Kidney epithelial cell (primary cell): ENCODE data around the gene PRLHR. TPM values are rescaled to one million over a fixed set of nuclear protein-coding genes. Genes with fewer than 3 reads are reported as not detected.
A peak's percentile ranks its signal among the peaks of the same experiment; 100 is the strongest.
"Not testable (repeated sequence)": the region's sequence is repeated elsewhere in the genome, so short reads cannot be mapped to it uniquely, and the experiment has no call there.

Experiments used
- DNase-seq: peaks from one replicate; pipeline ENCODE4 v3.0.0-alpha.2; 2010; ENCODE audit warnings: low read depth
- H3K27me3 ChIP-seq: 2 replicates; pipeline ENCODE4 v1.6.0; 2011; ENCODE audit warnings: low read length; ENCODE audit not compliant: control insufficient read depth, insufficient read depth
- H3K36me3 ChIP-seq: 2 replicates; pipeline ENCODE4 v1.5.1; 2011; ENCODE audit warnings: low read length; ENCODE audit not compliant: control insufficient read depth, insufficient read depth
- H3K4me3 ChIP-seq: 2 replicates; pipeline ENCODE4 v1.5.1; 2011; ENCODE audit warnings: low read depth, mild to moderate bottlenecking, control low read depth, low read length
- total RNA-seq: library from RNA; depleted of rRNA; stranded (reverse); fragments of >200 nt; gene quantifications from 2 replicates; pipeline ENCODE4 v1.2.3, GENCODE V29; 2015
- TF ChIP-seq, protein P1 (sequence below): IDR thresholded peaks from 2 replicates; pipeline ENCODE4 v1.5.1; 2011; ENCODE audit warnings: mild to moderate bottlenecking, moderate library complexity, low read length, control low read depth, inconsistent platforms; ENCODE audit not compliant: insufficient read depth, poor library complexity, severe bottlenecking

PRLHR gene
- total RNA-seq, 1 donor from 2014 or later, result not detected

DNA sequence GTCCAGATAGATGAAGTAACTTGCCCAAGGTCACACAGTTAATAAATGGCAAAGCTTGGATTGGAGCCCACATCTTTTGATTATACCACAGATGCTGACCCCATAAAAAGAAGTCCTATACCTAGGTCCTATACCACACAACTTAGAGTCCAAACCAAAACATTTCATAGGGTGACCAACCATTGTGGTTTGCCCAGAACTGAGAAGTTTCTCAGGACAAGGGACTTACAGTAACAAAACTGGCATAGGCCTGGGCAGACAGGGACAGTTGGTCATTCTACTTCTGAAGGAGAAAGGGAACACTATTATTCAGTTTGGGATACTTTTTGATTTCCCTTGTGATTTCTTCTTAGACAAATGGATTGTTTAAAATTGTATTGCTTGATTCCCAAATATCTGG, 32.9 kb upstream of the PRLHR start:
- H3K36me3 ChIP-seq, result no peaks in the 10 kb centered on the region
- H3K4me3 ChIP-seq, result no peak overlapping the region
- H3K27me3 ChIP-seq, result peaks cover 3% of the 10 kb centered on the region
- TF ChIP-seq, protein P1, sequence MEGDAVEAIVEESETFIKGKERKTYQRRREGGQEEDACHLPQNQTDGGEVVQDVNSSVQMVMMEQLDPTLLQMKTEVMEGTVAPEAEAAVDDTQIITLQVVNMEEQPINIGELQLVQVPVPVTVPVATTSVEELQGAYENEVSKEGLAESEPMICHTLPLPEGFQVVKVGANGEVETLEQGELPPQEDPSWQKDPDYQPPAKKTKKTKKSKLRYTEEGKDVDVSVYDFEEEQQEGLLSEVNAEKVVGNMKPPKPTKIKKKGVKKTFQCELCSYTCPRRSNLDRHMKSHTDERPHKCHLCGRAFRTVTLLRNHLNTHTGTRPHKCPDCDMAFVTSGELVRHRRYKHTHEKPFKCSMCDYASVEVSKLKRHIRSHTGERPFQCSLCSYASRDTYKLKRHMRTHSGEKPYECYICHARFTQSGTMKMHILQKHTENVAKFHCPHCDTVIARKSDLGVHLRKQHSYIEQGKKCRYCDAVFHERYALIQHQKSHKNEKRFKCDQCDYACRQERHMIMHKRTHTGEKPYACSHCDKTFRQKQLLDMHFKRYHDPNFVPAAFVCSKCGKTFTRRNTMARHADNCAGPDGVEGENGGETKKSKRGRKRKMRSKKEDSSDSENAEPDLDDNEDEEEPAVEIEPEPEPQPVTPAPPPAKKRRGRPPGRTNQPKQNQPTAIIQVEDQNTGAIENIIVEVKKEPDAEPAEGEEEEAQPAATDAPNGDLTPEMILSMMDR, result no peak
- DNase-seq, result no peak

DNA sequence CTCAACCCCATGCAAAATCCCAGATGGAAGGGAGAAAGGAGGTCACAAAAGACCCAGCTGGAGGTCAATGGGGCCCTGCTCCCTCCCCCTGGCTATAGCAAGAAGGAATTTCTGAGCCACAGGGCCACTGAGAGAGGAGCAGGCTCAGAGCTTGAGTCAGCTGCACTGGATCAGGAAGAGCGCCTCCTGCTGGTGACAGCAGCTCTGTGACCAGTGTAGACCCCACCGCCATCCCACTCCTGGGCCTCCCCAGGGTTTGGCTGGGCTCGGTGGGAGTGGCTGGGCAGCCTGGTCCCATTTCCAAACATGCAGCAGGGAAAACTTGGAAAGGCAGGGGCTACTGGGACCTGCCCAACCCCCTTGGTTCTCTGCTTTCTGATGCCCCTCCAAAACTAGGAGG, 31.5 kb upstream of the PRLHR start:
- TF ChIP-seq, protein P1, result peak; percentile 24
- Histone ChIP-seq H3K27me3 (no peaks in the 10 kb centered on the region), H3K36me3 (no peaks in the 10 kb centered on the region), H3K4me3 (no peak overlapping the region)
- DNase-seq, result no peak

DNA sequence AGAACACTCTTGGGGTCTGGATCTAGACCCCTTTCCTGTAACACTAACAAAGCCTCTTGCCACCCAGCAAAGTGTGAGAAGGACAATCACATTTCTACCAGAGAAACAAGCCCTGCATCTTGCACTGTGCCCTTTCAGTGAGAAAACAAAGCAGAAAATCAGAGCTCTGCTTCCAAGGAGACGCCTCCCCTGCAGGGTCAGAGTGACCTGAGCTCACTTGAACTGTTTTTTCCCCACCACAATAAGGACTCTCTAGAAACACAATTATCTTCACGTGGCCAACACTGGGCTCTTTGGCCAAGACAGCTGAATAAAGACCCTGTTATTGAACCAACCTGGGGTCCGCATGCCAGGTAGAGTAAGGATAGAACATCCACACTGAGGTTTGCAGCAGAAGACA, 30.1 kb upstream of the PRLHR start:
- TF ChIP-seq, protein P1, result no peak
- no peaks in the 10 kb centered on the region for H3K36me3 ChIP-seq
- peaks cover 5% of the 10 kb centered on the region for H3K27me3 ChIP-seq
- H3K4me3 ChIP-seq, result no peak overlapping the region
- no peak for DNase-seq

DNA sequence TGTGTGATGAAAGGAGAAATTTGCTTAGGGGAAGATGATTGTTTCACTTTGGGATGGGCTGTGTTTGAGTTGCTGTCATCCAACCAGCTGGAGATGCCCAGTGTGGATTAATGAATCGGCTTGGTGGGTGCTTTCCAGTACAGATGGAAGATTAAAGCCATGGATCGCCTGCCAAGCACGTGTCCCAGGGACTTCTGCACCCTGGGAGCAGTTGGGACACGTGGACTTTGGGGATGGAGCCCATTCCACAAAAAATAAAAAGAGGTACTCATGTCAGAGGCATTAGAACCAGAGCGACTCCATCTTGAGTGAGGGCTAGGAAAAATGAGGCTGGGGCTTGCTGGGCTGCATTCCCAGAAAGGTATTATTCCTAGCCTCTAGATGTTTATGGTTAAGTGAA, 29.3 kb upstream of the PRLHR start:
- DNase-seq, result no peak
- H3K27me3 ChIP-seq, result peaks cover 5% of the 10 kb centered on the region
- H3K36me3 ChIP-seq, result no peaks in the 10 kb centered on the region
- H3K4me3 ChIP-seq, result no peak overlapping the region
- TF ChIP-seq, protein P1, result no peak

DNA sequence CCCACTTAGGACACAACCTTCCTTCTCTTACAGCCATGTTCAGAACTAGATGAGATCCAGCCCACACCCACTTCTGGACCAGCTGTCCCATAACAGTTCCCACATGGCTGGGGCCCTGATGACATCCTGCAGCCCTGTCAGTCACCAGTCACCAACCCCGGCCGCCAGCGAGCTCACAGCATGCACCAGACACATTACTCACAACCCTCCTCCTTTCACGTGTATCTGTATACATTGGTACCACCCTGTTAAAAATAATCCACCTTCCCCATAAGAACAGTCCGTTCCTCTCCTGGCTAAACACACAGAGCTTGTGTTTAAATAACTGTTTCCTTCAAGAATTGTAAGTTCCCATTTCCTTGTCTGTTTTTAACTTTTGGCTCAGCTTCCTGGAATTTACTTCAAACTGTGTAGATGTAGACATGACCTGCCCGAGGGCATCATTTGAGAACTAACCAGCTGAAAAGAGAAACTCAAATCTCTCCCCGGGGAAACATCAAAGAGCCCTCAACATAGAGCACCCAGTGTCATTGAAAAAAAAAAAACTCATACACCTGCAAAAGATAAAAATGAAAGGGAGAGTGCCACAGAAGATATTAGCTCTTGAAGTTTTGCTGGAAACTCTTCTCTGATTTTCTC, 26.0 kb upstream of the PRLHR start:
- H3K4me3 ChIP-seq, result no peak overlapping the region
- peaks cover 5% of the 10 kb centered on the region for H3K27me3 ChIP-seq
- DNase-seq, result no peak
- TF ChIP-seq, protein P1, result no peak
- H3K36me3 ChIP-seq, result no peaks in the 10 kb centered on the region

DNA sequence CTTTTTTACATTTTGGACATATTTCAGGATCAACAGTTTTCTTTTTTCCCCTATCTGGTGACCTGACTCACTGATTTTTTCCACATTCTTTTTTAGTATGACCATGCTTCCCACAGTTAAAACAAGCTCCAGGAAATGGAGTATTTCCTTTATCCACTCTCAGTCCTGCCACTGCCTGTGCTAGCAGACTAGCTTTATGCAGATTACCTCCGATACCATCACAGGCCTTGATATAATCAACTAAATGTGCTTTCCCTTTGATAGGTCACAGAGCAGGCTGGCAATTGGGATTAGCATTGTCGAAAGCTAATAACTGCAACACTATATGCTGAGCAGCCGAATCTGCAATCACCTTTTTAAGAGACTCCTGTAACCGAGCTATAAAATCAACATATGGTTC, 18.4 kb upstream of the PRLHR start:
- H3K27me3 ChIP-seq, H3K36me3 ChIP-seq, H3K4me3 ChIP-seq: not testable (repeated sequence)

More for the DNA sequence above, 18.4 kb upstream of the PRLHR start:
- not testable (repeated sequence) for DNase-seq
